ENCODE results near the gene ISY1. TPM values are rescaled to one million over a fixed set of nuclear protein-coding genes. Genes with fewer than 3 reads are reported as not detected.
"Not testable (repeated sequence)": the region's sequence is repeated elsewhere in the genome, so short reads cannot be mapped to it uniquely, and the experiment has no call there.

The ISY1 gene
- total RNA-seq, 2 donors from 2014 or later, result 32.8 to 36.9 TPM

GRCh38 chr3:129166579-129167332 is 5.9 kb upstream of the ISY1 start:
- DNase-seq, result no peak
- TF ChIP-seq, protein P1, sequence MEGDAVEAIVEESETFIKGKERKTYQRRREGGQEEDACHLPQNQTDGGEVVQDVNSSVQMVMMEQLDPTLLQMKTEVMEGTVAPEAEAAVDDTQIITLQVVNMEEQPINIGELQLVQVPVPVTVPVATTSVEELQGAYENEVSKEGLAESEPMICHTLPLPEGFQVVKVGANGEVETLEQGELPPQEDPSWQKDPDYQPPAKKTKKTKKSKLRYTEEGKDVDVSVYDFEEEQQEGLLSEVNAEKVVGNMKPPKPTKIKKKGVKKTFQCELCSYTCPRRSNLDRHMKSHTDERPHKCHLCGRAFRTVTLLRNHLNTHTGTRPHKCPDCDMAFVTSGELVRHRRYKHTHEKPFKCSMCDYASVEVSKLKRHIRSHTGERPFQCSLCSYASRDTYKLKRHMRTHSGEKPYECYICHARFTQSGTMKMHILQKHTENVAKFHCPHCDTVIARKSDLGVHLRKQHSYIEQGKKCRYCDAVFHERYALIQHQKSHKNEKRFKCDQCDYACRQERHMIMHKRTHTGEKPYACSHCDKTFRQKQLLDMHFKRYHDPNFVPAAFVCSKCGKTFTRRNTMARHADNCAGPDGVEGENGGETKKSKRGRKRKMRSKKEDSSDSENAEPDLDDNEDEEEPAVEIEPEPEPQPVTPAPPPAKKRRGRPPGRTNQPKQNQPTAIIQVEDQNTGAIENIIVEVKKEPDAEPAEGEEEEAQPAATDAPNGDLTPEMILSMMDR (IDR thresholded peaks at IDR 0.05), result no peak

DNA sequence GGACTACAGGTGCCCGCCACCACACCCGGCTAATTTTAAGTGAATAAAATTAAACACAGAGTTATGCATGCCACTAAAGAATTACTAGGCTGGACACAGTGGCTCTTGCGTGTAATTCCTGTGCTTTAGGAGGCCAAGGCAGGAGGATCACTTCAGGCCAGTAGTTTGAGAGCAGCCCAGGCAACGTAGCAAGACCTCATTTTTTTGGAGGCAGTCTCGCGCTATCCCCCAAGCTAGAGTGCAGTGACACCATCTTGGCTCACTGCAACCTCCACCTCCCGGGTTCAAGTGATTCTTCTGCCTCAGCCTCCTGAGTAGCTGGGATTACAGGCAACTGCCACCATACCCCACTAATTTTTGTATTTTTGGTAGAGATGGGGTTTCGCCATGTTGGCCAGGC is 4.7 kb upstream of the ISY1 start:
- H3K4me1 ChIP-seq; H3K9ac ChIP-seq (ENCODE audit: low read depth in 2 of 2, low read length in 2 of 2); H3K4me3 ChIP-seq; H3K27ac ChIP-seq; H3K27me3 ChIP-seq; H3K9me3 ChIP-seq; intact Hi-C loops (cut with DNase I); DNase-seq: not testable (repeated sequence)
- H3K36me3 ChIP-seq, result peaks cover 15% of the 10 kb centered on the region

More at GRCh38 chr3:129166579-129167332, 5.9 kb upstream of the ISY1 start:
- H3K27ac ChIP-seq, result no peak overlapping the region
- intact Hi-C loops (cut with DNase I), result no loop called here
- H3K4me1 ChIP-seq, result peaks cover 10% of the 10 kb centered on the region
- H3K36me3 ChIP-seq, result peaks cover 18% of the 10 kb centered on the region
- H3K27me3 ChIP-seq, result no peaks in the 10 kb centered on the region
- no peak overlapping the region for H3K9ac ChIP-seq (ENCODE audit: low read depth in 2 of 2, low read length in 2 of 2)
- H3K9me3 ChIP-seq, result no peaks in the 10 kb centered on the region
- no peak overlapping the region for H3K4me3 ChIP-seq

DNA sequence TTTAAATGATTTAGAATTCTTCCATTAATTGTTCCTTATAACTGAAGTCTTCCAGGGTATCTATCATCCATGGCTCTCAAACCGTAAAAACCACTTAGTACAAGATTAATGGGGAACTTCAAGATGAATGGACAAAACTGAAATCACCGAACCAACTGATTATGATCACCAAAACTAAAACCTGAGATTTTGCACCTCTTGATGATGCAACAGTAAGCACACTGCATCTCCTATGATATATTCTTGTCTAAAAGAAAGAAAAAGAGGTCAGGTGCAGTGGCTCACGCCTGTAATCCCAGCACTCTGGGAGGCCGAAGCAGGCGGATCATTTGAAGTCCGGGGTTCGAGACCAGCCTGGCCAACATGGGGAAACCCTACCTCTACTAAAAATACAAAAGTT is 3.6 kb upstream of the ISY1 start:
- intact Hi-C loops (cut with DNase I), result no loop called here
- Histone ChIP-seq H3K4me3 (no peak overlapping the region), H3K9ac (ENCODE audit: low read depth in 2 of 2, low read length in 2 of 2) (no peak overlapping the region), H3K4me1 (peaks cover 10% of the 10 kb centered on the region), H3K27me3 (no peaks in the 10 kb centered on the region), H3K36me3 (peaks cover 10% of the 10 kb centered on the region), H3K9me3 (no peaks in the 10 kb centered on the region), H3K27ac (no peak overlapping the region)
- TF ChIP-seq, protein P1 (IDR thresholded peaks at IDR 0.05), result no peak
- DNase-seq, result no peak

DNA sequence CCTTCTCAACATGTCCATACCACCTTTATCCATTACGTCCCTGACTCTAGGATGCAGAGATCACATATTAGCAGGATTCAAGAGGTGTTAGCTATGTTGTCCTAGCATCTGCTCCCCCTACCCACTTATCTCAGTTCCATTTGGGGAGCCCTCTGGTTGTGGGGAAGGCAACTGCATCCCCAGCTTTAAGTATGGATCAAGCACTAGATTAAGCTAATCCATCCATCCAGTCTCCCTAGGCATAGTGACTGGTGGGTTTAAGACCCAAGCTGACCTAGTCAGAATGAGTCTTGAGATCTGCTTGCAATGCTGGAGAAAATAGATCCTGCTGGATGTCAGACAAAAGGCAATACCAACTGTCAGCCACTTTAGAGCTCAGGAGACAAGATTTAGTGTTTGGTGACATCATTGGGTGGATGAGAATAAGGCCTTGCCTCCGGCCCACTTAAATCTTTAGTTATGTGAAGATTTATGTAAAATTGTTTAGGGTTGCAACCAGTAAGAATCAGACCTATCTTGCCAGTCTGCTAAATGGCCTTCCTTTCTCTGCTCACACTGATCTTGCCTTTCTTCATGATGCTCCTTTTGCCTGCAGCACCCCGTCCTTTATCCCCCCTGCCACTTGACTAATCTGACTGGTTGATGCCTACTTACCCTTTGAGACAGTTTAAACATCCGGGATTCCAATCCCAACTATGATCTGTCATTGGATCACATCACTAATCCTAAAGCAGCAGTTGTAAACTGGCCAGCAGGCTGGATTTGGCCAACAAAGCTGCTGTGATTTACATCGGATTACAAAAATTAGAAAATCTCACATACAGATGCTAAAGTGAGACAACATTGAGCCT is 2.1 kb upstream of the ISY1 start:
- Histone ChIP-seq H3K9ac (ENCODE audit: low read depth in 2 of 2, low read length in 2 of 2) (peak overlapping the region; percentile 4 to 92), H3K36me3 (peaks cover 10% of the 10 kb centered on the region), H3K4me3 (no peak overlapping the region), H3K4me1 (peaks cover 10% of the 10 kb centered on the region), H3K27ac (no peak overlapping the region), H3K27me3 (no peaks in the 10 kb centered on the region), H3K9me3 (no peaks in the 10 kb centered on the region)
- no peak for DNase-seq
- TF ChIP-seq, protein P1 (IDR thresholded peaks at IDR 0.05), result no peak
- intact Hi-C loops (cut with DNase I), result no loop called here

DNA sequence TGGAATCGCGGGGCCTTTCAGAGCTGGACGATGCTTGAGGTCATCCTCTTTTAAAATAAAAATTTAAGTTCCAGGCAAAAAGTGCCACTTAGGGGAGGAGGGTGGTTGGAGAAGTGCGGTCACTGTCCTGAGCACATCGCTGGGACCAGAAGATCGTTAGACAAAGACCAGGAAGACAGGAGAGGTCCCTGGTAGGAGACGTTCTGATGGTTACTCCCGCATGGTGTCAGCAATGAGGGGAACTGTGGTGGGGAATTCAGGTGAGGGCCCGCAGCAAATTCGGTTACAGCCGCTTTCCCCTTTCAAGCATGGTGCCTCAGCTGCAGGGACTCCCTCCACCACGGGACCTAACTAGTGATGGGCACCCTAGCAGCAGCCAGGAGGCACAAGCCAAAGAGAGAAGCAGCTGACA is 1.0 kb upstream of the ISY1 start:
- intact Hi-C loops (cut with DNase I), result no loop called here
- Histone ChIP-seq H3K27ac (peak overlapping the region; percentile 84), H3K4me1 (peaks cover 10% of the 10 kb centered on the region), H3K9ac (ENCODE audit: low read depth in 2 of 2, low read length in 2 of 2) (peak overlapping the region; percentile 61 to 92), H3K36me3 (peaks cover 9% of the 10 kb centered on the region), H3K4me3 (peak overlapping the region; percentile 96), H3K27me3 (no peaks in the 10 kb centered on the region), H3K9me3 (no peaks in the 10 kb centered on the region)
- DNase-seq, result peak; percentile 36
- TF ChIP-seq, protein P1 (IDR thresholded peaks at IDR 0.05), result no peak
